Measurements from ENCODE around the gene TXNRD2.
"Not testable (repeated sequence)": the region's sequence is repeated elsewhere in the genome, so short reads cannot be mapped to it uniquely, and the experiment has no call there.

TXNRD2 gene

GRCh38 chr22:19948057-19948760, 6.6 kb upstream of the TXNRD2 start:
- DNase-seq (ENCODE audit: low read depth in 2 of 2, low spot score in 1 of 2), result no peak

- DNase-seq (ENCODE audit: low read depth in 2 of 2, low spot score in 1 of 2), result no peak
These were observed 1.7 kb upstream of the TXNRD2 start for GRCh38 chr22:19943082-19944026.

- no peak for DNase-seq (ENCODE audit: low read depth in 2 of 2, low spot score in 1 of 2)
These were observed 801 bp upstream of the TXNRD2 start for GRCh38 chr22:19942157-19943081.

- DNase-seq (ENCODE audit: low read depth in 2 of 2, low spot score in 1 of 2), result no peak
These were observed 868 bp downstream of the TXNRD2 start for GRCh38 chr22:19940536-19941364.

GRCh38 chr22:19937616-19938473, 3.8 kb downstream of the TXNRD2 start:
- DNase-seq (ENCODE audit: low read depth in 2 of 2, low spot score in 1 of 2), result no peak

- no peak for DNase-seq (ENCODE audit: low read depth in 2 of 2, low spot score in 1 of 2)
These were observed 5.1 kb downstream of the TXNRD2 start for GRCh38 chr22:19936513-19936912.

- not testable (repeated sequence) for DNase-seq (ENCODE audit: low read depth in 2 of 2, low spot score in 1 of 2)
These were observed 6.4 kb downstream of the TXNRD2 start for GRCh38 chr22:19935123-19935718.

GRCh38 chr22:19933341-19934241, 8.0 kb downstream of the TXNRD2 start:
- DNase-seq (ENCODE audit: low read depth in 2 of 2, low spot score in 1 of 2), result no peak

GRCh38 chr22:19932367-19933206, 9.0 kb downstream of the TXNRD2 start:
- no peak for DNase-seq (ENCODE audit: low read depth in 2 of 2, low spot score in 1 of 2)

- DNase-seq (ENCODE audit: low read depth in 2 of 2, low spot score in 1 of 2), result no peak
These were observed 10.1 kb downstream of the TXNRD2 start for GRCh38 chr22:19931514-19931913.

GRCh38 chr22:19930551-19931486, 10.8 kb downstream of the TXNRD2 start:
- no peak for DNase-seq (ENCODE audit: low read depth in 2 of 2, low spot score in 1 of 2)

- DNase-seq (ENCODE audit: low read depth in 2 of 2, low spot score in 1 of 2), result no peak
These were observed 11.8 kb downstream of the TXNRD2 start for GRCh38 chr22:19929586-19930550.

GRCh38 chr22:19928207-19928606, 13.4 kb downstream of the TXNRD2 start:
- no peak for DNase-seq (ENCODE audit: low read depth in 2 of 2, low spot score in 1 of 2)

GRCh38 chr22:19927696-19928095, 13.9 kb downstream of the TXNRD2 start:
- no peak for DNase-seq (ENCODE audit: low read depth in 2 of 2, low spot score in 1 of 2)

GRCh38 chr22:19926028-19926427, 15.6 kb downstream of the TXNRD2 start:
- not testable (repeated sequence) for DNase-seq (ENCODE audit: low read depth in 2 of 2, low spot score in 1 of 2)

All from stimulated activated CD8-positive, alpha-beta memory T cell treated with anti-CD3 and anti-CD28 coated beads, Interleukin-4, amount 100 ng/mL, for 1 hour (primary cell).